ENCODE data around the gene NIT1. TPM values are rescaled to one million over a fixed set of nuclear protein-coding genes. Genes with fewer than 3 reads are reported as not detected.
A peak's percentile ranks its signal among the peaks of the same experiment; 100 is the strongest.

The NIT1 gene
- total and polyA plus RNA-seq, 2 of the 13 experiments (the other 11 are each of a cell fraction or from before 2014, with no cell fraction given): 22.7 to 31.0 TPM

DNA sequence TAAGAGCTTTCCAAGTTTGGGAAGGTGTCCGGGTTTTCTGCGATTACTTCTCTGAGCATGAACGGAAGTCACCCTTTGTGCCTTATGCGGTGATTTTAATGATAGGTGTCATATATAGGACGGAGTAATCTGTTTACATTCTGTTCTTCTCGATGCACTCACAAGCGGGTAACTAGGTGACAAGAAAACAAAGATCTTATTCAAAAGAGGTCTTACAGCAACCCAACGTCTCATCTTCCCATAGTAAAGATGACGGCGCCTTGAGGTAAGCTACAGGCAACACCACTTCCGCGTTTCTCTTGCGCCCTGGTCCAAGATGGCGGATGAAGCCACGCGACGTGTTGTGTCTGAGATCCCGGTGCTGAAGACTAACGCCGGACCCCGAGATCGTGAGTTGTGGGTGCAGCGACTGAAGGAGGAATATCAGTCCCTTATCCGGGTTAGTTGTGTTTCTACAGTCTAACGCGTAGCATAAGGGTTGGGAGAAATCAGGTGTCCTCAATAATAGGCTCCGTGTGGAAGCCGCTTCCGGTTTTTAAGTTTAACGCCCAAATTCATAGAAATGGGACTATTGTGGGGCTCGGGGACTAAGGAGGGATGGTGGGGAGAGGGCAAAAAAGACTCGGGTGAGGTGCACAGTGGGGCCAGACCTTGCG lies 35.9 kb downstream of the NIT1 start, which contains the start of gene UFC1 (continued):
- TF ChIP-seq, protein P1, sequence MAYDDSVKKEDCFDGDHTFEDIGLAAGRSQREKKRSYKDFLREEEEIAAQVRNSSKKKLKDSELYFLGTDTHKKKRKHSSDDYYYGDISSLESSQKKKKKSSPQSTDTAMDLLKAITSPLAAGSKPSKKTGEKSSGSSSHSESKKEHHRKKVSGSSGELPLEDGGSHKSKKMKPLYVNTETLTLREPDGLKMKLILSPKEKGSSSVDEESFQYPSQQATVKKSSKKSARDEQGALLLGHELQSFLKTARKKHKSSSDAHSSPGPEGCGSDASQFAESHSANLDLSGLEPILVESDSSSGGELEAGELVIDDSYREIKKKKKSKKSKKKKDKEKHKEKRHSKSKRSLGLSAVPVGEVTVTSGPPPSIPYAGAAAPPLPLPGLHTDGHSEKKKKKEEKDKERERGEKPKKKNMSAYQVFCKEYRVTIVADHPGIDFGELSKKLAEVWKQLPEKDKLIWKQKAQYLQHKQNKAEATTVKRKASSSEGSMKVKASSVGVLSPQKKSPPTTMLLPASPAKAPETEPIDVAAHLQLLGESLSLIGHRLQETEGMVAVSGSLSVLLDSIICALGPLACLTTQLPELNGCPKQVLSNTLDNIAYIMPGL (CRISPR knock-in tag; IDR thresholded peaks at IDR 0.05; ENCODE audit: borderline replicate concordance in 1 of 2, low read depth in 1 of 2): peak; percentile 85 to 89
- peak; percentile 99 for TF ChIP-seq HOXA3 (CRISPR knock-in tag; IDR thresholded peaks at IDR 0.05)
- no peak for TF ChIP-seq RFXAP (CRISPR knock-in tag; IDR thresholded peaks at IDR 0.05; ENCODE audit: borderline replicate concordance)
- no peak for TF ChIP-seq HNRNPLL (IDR thresholded peaks at IDR 0.05; ENCODE audit: low read depth, low read length, poor library complexity, severe bottlenecking)
- no peak for TF ChIP-seq NFE2L1 (CRISPR knock-in tag; IDR thresholded peaks at IDR 0.05; ENCODE audit: borderline replicate concordance)
- TF ChIP-seq SNRNP70 (IDR thresholded peaks at IDR 0.05; ENCODE audit: low read depth, low read length): no peak
- no peak for TF ChIP-seq HNRNPUL1 (IDR thresholded peaks at IDR 0.05; ENCODE audit: low read depth, low read length)
- TF ChIP-seq ARNT (IDR thresholded peaks at IDR 0.05): no peak
- TF ChIP-seq KDM1A (CRISPR knock-in tag; IDR thresholded peaks at IDR 0.05): no peak
- no peak for TF ChIP-seq SP1 (IDR thresholded peaks at IDR 0.05)
- peak; percentile 52; the same call in 1 of the 2 replicates for TF ChIP-seq SP1 (CRISPR knock-in tag; IDR thresholded peaks at IDR 0.05)
- no peak for TF ChIP-seq NFE2L2 (IDR thresholded peaks at IDR 0.05; ENCODE audit: low read length)
- TF ChIP-seq ZNF446 (CRISPR knock-in tag; IDR thresholded peaks at IDR 0.05): 0 out of 2 replicates have a peak, but pooled peaks have one; percentile 49
- TF ChIP-seq ZBTB42 (CRISPR knock-in tag; IDR thresholded peaks at IDR 0.05): no peak
- no peak for TF ChIP-seq CC2D1A (CRISPR knock-in tag; IDR thresholded peaks at IDR 0.05)
- TF ChIP-seq KLF15 (CRISPR knock-in tag; IDR thresholded peaks at IDR 0.05; ENCODE audit: borderline replicate concordance): no peak
- TF ChIP-seq, protein P2, sequence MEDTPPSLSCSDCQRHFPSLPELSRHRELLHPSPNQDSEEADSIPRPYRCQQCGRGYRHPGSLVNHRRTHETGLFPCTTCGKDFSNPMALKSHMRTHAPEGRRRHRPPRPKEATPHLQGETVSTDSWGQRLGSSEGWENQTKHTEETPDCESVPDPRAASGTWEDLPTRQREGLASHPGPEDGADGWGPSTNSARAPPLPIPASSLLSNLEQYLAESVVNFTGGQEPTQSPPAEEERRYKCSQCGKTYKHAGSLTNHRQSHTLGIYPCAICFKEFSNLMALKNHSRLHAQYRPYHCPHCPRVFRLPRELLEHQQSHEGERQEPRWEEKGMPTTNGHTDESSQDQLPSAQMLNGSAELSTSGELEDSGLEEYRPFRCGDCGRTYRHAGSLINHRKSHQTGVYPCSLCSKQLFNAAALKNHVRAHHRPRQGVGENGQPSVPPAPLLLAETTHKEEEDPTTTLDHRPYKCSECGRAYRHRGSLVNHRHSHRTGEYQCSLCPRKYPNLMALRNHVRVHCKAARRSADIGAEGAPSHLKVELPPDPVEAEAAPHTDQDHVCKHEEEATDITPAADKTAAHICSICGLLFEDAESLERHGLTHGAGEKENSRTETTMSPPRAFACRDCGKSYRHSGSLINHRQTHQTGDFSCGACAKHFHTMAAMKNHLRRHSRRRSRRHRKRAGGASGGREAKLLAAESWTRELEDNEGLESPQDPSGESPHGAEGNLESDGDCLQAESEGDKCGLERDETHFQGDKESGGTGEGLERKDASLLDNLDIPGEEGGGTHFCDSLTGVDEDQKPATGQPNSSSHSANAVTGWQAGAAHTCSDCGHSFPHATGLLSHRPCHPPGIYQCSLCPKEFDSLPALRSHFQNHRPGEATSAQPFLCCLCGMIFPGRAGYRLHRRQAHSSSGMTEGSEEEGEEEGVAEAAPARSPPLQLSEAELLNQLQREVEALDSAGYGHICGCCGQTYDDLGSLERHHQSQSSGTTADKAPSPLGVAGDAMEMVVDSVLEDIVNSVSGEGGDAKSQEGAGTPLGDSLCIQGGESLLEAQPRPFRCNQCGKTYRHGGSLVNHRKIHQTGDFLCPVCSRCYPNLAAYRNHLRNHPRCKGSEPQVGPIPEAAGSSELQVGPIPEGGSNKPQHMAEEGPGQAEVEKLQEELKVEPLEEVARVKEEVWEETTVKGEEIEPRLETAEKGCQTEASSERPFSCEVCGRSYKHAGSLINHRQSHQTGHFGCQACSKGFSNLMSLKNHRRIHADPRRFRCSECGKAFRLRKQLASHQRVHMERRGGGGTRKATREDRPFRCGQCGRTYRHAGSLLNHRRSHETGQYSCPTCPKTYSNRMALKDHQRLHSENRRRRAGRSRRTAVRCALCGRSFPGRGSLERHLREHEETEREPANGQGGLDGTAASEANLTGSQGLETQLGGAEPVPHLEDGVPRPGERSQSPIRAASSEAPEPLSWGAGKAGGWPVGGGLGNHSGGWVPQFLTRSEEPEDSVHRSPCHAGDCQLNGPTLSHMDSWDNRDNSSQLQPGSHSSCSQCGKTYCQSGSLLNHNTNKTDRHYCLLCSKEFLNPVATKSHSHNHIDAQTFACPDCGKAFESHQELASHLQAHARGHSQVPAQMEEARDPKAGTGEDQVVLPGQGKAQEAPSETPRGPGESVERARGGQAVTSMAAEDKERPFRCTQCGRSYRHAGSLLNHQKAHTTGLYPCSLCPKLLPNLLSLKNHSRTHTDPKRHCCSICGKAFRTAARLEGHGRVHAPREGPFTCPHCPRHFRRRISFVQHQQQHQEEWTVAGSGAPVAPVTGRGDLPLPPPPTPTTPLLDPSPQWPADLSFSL (CRISPR knock-in tag; IDR thresholded peaks at IDR 0.05): 0 out of 2 replicates have a peak, but pooled peaks have one; percentile 17
- TF ChIP-seq, protein P3, sequence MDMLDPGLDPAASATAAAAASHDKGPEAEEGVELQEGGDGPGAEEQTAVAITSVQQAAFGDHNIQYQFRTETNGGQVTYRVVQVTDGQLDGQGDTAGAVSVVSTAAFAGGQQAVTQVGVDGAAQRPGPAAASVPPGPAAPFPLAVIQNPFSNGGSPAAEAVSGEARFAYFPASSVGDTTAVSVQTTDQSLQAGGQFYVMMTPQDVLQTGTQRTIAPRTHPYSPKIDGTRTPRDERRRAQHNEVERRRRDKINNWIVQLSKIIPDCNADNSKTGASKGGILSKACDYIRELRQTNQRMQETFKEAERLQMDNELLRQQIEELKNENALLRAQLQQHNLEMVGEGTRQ (IDR thresholded peaks at IDR 0.05; ENCODE audit: low read depth, low read length): no peak
- TF ChIP-seq, protein P3 (CRISPR knock-in tag; IDR thresholded peaks at IDR 0.05; ENCODE audit: borderline replicate concordance): no peak
- TF ChIP-seq MAX (IDR thresholded peaks at IDR 0.05): peak; percentile 81
